OCI-LY7 (cell line): ENCODE results near the gene CEP89.

Experiments
- EZH2phosphoT487 ChIP-seq: fragments of 200-600 bp; sonication (generic); IDR thresholded peaks from 2 replicates; pipeline ENCODE4 v1.6.1; 2018; ENCODE audit warnings: low read depth, borderline replicate concordance, mild to moderate bottlenecking, mixed run types, antibody characterized with exemption, low read length, moderate library complexity, mixed read lengths
- TF ChIP-seq, protein P1 (sequence below): fragments of 200-600 bp; sonication (generic); conservative IDR thresholded peaks from 2 replicates; pipeline ENCODE4 v1.5.1; 2014; ENCODE audit warnings: mild to moderate bottlenecking, antibody characterized with exemption, low read length, moderate library complexity, mixed read lengths

GRCh38 chr19:32870981-32871451 is 100.7 kb downstream of the CEP89 start:
- TF ChIP-seq, protein P1, sequence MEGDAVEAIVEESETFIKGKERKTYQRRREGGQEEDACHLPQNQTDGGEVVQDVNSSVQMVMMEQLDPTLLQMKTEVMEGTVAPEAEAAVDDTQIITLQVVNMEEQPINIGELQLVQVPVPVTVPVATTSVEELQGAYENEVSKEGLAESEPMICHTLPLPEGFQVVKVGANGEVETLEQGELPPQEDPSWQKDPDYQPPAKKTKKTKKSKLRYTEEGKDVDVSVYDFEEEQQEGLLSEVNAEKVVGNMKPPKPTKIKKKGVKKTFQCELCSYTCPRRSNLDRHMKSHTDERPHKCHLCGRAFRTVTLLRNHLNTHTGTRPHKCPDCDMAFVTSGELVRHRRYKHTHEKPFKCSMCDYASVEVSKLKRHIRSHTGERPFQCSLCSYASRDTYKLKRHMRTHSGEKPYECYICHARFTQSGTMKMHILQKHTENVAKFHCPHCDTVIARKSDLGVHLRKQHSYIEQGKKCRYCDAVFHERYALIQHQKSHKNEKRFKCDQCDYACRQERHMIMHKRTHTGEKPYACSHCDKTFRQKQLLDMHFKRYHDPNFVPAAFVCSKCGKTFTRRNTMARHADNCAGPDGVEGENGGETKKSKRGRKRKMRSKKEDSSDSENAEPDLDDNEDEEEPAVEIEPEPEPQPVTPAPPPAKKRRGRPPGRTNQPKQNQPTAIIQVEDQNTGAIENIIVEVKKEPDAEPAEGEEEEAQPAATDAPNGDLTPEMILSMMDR, result no peak
- TF ChIP-seq EZH2phosphoT487, result no peak
